ENCODE measurements around the gene DOK7.

DNA sequence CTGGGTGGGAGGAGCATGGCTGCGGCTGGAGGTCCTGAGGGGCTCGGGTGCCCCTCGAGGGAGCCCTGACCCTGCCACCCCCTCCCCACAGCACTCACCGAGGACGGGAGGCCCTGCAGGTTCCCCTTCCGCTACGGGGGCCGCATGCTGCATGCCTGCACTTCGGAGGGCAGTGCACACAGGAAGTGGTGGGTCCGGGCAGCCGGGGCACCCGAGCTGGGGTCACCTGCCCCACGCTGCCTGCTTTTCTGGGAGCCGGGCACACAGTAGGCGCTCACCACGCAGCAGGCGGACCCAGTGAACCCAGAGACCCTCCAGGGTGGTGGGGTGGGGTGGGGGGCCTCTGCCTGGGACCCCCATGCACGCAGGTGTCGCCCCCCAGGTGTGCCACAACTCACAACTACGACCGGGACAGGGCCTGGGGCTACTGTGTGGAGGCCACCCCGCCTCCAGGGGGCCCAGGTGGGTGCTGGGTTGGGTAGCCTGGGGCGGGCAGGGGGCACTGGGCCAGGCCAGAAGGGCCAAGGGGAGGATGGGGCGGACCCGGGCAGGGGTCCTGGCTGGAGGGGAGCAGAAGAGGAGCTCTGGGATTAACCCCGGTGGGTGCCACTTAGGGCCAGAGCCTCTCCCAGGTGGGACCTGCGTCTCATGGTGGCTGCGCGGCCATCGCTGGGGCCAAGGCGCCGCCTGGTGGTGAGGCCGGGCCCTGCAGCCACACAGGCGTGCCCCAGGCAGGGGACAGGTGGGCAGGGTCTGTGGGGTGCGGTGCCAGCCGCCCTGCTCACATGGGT lies 20.0 kb upstream of the DOK7 start:
- TF ChIP-seq, protein P1, sequence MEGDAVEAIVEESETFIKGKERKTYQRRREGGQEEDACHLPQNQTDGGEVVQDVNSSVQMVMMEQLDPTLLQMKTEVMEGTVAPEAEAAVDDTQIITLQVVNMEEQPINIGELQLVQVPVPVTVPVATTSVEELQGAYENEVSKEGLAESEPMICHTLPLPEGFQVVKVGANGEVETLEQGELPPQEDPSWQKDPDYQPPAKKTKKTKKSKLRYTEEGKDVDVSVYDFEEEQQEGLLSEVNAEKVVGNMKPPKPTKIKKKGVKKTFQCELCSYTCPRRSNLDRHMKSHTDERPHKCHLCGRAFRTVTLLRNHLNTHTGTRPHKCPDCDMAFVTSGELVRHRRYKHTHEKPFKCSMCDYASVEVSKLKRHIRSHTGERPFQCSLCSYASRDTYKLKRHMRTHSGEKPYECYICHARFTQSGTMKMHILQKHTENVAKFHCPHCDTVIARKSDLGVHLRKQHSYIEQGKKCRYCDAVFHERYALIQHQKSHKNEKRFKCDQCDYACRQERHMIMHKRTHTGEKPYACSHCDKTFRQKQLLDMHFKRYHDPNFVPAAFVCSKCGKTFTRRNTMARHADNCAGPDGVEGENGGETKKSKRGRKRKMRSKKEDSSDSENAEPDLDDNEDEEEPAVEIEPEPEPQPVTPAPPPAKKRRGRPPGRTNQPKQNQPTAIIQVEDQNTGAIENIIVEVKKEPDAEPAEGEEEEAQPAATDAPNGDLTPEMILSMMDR (IDR thresholded peaks at IDR 0.05), result peak; percentile 86 to 97 (median 94)
- no peak for TF ChIP-seq POLR2A (IDR thresholded peaks at IDR 0.05)

Data from Peyer's patch (tissue), 4 donors.